Measurements from ENCODE around the gene KCNK6. TPM values are rescaled to one million over a fixed set of nuclear protein-coding genes. Genes with fewer than 3 reads are reported as not detected.

The KCNK6 gene
- total and polyA plus RNA-seq, 2 experiments from 2014 or later: 9.0 to 14.6 TPM

- ATAC-seq (peak; percentile 79), DNase-seq (ENCODE audit: low spot score) (peak; percentile 91)
- H3K27me3 ChIP-seq (ENCODE audit: insufficient read depth): no peaks in the 10 kb centered on the region; the same call in 1 of the 2 replicates
- Mint-ChIP-seq H3K36me3 (ENCODE audit: low read depth) (peaks cover 3% of the 10 kb centered on the region; the same call in 2 of the 3 replicates), H3K4me3 (peak within 1 kb of the TSS; percentile 75), H3K4me1 (peaks cover 6% of the 10 kb centered on the region; the same call in 2 of the 3 replicates), H3K27me3 (ENCODE audit: insufficient read depth, low read depth, poor library complexity) (peaks cover 29% of the 10 kb centered on the region), H3K27ac (no peak within 1 kb of the TSS), H3K9me3 (no peaks in the 10 kb centered on the region; the same call in 1 of the 3 replicates)
- H3K4me3 ChIP-seq: peak within 1 kb of the TSS; percentile 87
- H3K9me2 ChIP-seq (ENCODE audit: insufficient read depth): no peaks in the 10 kb centered on the region
- H3F3A ChIP-seq (replicated peaks; ENCODE audit: low read depth): peaks cover 13% of the 10 kb centered on the region; the same call in 1 of the 2 replicates
- peak within 1 kb of the TSS; percentile 98 for H3K4me2 ChIP-seq
- no peak for TF ChIP-seq EZH2 (IDR thresholded peaks at IDR 0.05; ENCODE audit: low read depth, unreplicated experiment)
- peak; percentile 62 for TF ChIP-seq POLR2AphosphoS5 (IDR thresholded peaks at IDR 0.05; ENCODE audit: low read depth)
- TF ChIP-seq CTCF (conservative IDR thresholded peaks at IDR 0.05; ENCODE audit: low read depth in 2 of 2): no peak
- H3K4me1 ChIP-seq (ENCODE audit: insufficient read depth): peaks cover 17% of the 10 kb centered on the region
- H3K79me2 ChIP-seq (replicated peaks; ENCODE audit: insufficient read depth): no peaks in the 10 kb centered on the region
- peak within 1 kb of the TSS; percentile 84 for H2AFZ ChIP-seq
- no peaks in the 10 kb centered on the region for H4K20me1 ChIP-seq (replicated peaks; ENCODE audit: insufficient read depth)
- H3K36me3 ChIP-seq (ENCODE audit: insufficient read depth): 0 out of 2 replicates have a peak, but pooled peaks cover 3% of the 10 kb centered on the region
- H3K27ac ChIP-seq (ENCODE audit: low read depth): peak within 1 kb of the TSS; percentile 88
Observed at GRCh38 chr19:38303517-38304351, 15.9 kb upstream of the KCNK6 start, which contains the start of gene C19orf33. Gene C19orf33 (plus strand): TSS chr19:38304251. CDS start chr19:38304262, 11 bp downstream.

DNA sequence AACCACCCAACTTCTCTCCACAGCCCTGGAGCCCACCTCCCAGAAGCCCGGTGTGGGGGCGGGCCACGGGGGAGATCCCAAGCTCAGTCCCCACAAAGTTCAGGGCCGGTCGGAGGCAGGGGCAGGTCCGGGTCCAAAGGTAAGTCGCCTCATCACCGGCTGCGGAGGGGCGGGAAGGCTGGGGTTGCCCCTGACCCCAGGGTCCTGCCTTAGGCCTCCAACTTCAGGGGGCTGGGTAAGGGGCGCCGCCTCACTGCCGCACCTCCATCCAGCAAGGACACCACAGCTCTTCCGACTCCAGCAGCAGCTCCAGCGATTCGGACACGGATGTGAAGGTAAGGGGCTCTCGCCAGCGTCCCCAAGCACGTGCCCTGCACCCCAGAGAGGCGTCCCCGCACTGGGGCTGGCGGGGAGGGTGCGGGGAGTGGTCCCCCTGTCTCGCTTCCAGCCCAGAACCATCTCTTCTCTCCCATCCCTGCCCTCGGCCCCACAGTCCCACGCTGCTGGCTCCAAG lies 15.2 kb upstream of the KCNK6 start:
- H3K4me3 Mint-ChIP-seq: peak overlapping the region; percentile 75
- H3F3A ChIP-seq (replicated peaks; ENCODE audit: low read depth): peaks cover 13% of the 10 kb centered on the region; the same call in 1 of the 2 replicates
- H3K9me2 ChIP-seq (ENCODE audit: insufficient read depth): no peaks in the 10 kb centered on the region
- peaks cover 6% of the 10 kb centered on the region; the same call in 2 of the 3 replicates for H3K4me1 Mint-ChIP-seq
- no peak for TF ChIP-seq ZNF114 (CRISPR knock-in tag; IDR thresholded peaks at IDR 0.05)
- no peak for TF ChIP-seq JUNB (IDR thresholded peaks at IDR 0.05; ENCODE audit: unreplicated experiment)
- no peak for TF ChIP-seq ETS1 (IDR thresholded peaks at IDR 0.05)
- no peak for TF ChIP-seq EZH2phosphoT487 (IDR thresholded peaks at IDR 0.05; ENCODE audit: unreplicated experiment)
- TF ChIP-seq STAT1 (IDR thresholded peaks at IDR 0.05; ENCODE audit: unreplicated experiment): no peak
- TF ChIP-seq CREB1 (CRISPR knock-in tag; IDR thresholded peaks at IDR 0.05; ENCODE audit: low read depth): no peak
- no peak for TF ChIP-seq REST (IDR thresholded peaks at IDR 0.05; ENCODE audit: unreplicated experiment)
- TF ChIP-seq POLR2AphosphoS5 (IDR thresholded peaks at IDR 0.05; ENCODE audit: low read depth): no peak
- TF ChIP-seq NANOG (IDR thresholded peaks at IDR 0.05; ENCODE audit: borderline replicate concordance): no peak
- no peak for TF ChIP-seq ZNF331 (CRISPR knock-in tag; IDR thresholded peaks at IDR 0.05; ENCODE audit: low read depth)
- TF ChIP-seq EZH2 (IDR thresholded peaks at IDR 0.05; ENCODE audit: low read depth, unreplicated experiment): no peak
- no peaks in the 10 kb centered on the region; the same call in 1 of the 3 replicates for H3K9me3 Mint-ChIP-seq
- H3K36me3 ChIP-seq (ENCODE audit: insufficient read depth): 0 out of 2 replicates have a peak, but pooled peaks cover 3% of the 10 kb centered on the region
- DNase-seq (ENCODE audit: low spot score) (peak; percentile 52), ATAC-seq (peak; percentile 18)
- H3K27ac Mint-ChIP-seq: no peak overlapping the region
- H3K36me3 Mint-ChIP-seq (ENCODE audit: low read depth): peaks cover 3% of the 10 kb centered on the region; the same call in 2 of the 3 replicates
- H3K27ac ChIP-seq (ENCODE audit: low read depth): peak overlapping the region; percentile 88
- H3K27me3 Mint-ChIP-seq (ENCODE audit: insufficient read depth, low read depth, poor library complexity): peaks cover 29% of the 10 kb centered on the region
- H4K20me1 ChIP-seq (replicated peaks; ENCODE audit: insufficient read depth): no peaks in the 10 kb centered on the region; the same call in 1 of the 2 replicates
- peak overlapping the region; percentile 98 for H3K4me2 ChIP-seq
- H3K79me2 ChIP-seq (replicated peaks; ENCODE audit: insufficient read depth): no peaks in the 10 kb centered on the region
- H3K4me3 ChIP-seq: peak overlapping the region; percentile 87
- H3K4me1 ChIP-seq (ENCODE audit: insufficient read depth): peaks cover 17% of the 10 kb centered on the region
- H2AFZ ChIP-seq: peak overlapping the region; percentile 84
- no peaks in the 10 kb centered on the region; the same call in 1 of the 2 replicates for H3K27me3 ChIP-seq (ENCODE audit: insufficient read depth)

Data from GM23338 (cell line).